Measurements from ENCODE around the gene LAYN.

Gene LAYN

DNA sequence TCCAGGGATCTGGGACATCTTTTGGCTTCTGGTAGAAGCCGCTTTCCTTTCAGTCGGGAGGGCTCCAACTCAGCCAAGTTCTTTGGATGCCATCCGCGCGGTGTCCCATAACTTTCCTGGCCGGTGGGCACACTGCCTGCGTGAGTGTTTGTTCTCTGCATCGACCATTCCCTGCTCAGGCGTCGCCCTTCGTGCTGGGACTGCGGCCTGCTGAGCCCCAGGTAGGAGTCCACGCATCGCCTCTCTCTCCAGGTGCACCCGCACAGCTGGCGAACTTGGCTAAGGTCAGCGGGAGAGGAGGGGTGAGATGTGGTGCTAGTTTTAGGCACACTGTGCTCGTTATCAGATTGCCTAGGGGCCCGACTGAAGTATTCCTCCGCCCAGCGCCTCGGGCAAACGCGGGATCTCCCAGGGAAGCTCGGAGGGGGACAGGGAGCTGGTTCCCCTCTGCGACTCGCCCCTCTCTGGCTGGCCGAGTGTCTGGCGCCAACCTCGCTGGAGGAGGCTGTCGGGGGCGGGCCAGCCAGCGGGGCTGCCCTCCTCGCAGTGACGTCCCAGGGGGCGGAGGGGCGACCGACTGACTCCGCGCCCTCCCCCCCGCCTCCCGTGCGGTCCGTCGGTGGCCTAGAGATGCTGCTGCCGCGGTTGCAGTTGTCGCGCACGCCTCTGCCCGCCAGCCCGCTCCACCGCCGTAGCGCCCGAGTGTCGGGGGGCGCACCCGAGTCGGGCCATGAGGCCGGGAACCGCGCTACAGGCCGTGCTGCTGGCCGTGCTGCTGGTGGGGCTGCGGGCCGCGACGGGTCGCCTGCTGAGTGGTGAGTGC lies at the start of gene LAYN:
LAYN (plus strand) TSS at position 607 of the 823 bp plus-strand sequence; CDS start at position 731, 124 bp downstream.
- DNase-seq (ENCODE audit: low read depth): no peak

- no peak for DNase-seq (ENCODE audit: low read depth)
Observed at GRCh38 chr11:111494040-111494439, 46.5 kb upstream of the LAYN start.

- DNase-seq (ENCODE audit: low read depth): no peak
Observed at GRCh38 chr11:111499483-111499882, 41.0 kb upstream of the LAYN start.

DNA sequence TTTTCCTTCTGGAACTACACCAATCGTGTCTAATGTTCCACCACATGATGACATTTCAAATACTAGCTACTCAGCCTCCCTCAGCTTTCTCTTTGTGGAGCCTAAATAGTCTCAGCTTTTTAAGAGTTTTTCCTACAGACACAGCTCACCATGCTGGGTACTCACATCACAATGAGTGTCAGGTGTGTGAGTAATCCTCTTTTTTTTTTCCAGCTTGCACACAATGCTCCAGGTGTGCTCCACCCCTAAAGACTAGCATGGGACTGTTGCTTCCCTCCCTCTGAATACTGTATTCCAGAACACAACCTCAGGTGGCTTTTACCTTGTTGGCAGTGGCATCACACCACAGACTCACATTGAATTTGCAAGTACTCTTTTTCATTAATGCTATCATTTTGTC lies 40.0 kb upstream of the LAYN start:
- DNase-seq (ENCODE audit: low read depth): no peak

GRCh38 chr11:111502611-111503010 lies 37.9 kb upstream of the LAYN start:
- DNase-seq (ENCODE audit: low read depth): no peak

GRCh38 chr11:111510311-111510710 lies 30.2 kb upstream of the LAYN start:
- DNase-seq (ENCODE audit: low read depth): no peak

GRCh38 chr11:111512296-111513239 lies 28.0 kb upstream of the LAYN start, which contains the start of gene BTG4:
Gene BTG4 (minus strand): TSS chr11:111512386. CDS start chr11:111498776, 13,610 bp downstream.
- no peak for DNase-seq (ENCODE audit: low read depth)

GRCh38 chr11:111513240-111513605 lies 27.3 kb upstream of the LAYN start:
- DNase-seq (ENCODE audit: low read depth): no peak

DNA sequence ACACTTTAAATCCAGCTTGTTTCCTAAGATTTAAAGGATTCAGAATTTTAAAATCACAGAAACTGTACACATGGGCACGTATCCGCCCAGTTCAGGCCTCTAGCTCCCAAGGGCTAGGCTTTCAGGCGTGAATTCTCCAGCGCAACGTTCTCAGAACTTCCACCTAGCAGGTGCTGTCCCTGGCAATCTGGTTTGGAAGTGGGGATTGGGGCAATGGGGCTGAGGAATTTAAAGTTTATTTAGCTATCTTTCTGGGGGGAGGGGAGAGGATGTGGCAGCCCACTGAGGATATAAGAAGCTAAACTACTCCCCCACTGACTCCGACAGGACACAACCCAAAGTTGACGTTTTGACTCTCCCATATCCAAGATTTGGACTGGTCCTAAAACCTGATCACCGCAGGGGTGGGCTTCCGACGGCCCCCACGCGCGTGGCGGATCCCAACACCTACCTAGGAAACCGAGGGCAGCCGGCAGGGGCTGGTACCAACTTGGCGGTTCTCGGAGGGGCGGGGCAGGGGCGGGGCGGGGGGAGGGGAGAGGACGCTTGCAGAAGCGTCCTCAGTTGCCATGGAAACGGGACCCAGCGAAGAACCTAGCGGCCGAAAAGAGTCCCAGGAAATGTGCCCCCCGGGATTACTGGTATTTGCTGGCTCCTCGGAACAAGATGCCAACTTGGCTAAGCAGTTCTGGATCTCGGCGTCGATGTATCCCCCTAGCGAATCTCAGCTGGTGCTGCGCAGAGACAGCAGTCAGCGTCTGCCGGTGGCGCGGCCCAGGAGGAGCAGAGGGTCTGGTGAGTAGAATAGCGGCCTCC lies 26.1 kb upstream of the LAYN start, which contains the start of gene HOATZ:
HOATZ (plus strand) TSS at position 563 of the 816 bp plus-strand sequence; CDS start at position 570, 7 bp downstream.
- no peak for DNase-seq (ENCODE audit: low read depth)

DNA sequence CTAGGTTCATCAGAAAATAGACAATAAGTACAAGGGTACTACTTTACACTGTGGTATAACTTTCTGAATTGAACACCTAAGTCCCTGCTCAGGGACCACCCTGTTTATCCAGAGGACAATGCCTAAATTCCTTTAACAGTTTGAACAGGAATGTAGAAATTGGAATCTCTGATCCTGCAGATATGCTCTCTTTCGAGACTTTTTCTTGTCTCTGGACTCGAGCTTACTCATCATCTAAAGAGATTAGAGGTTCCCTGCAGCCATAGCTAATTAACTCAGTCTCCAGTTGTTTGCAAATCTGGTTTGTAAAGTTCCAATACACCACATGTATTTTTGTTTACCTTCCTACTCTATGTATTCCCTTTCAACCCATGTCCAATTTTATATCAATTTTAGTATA lies 24.9 kb upstream of the LAYN start:
- no peak for DNase-seq (ENCODE audit: low read depth)

DNA sequence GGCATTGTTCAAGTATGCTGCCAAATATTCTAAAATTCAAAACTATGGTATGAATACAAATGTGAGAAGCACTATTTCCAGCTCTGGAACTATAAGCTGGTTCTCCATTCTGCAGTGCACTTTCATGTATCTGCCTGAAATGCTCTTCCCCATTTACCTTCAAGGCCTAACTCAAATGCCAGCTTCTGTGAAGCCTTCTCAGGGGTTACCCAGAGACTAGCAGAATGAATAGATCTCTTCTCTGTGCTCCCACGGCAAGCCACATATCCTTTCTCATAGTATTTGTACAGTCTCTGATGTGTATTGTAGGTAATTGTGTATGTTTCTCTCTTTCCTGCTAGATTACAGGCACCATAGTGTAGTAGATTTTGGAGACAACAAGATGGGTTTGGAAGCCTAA lies 21.9 kb upstream of the LAYN start:
- no peak for DNase-seq (ENCODE audit: low read depth)

GRCh38 chr11:111520560-111520959 lies 20.0 kb upstream of the LAYN start:
- no peak for DNase-seq (ENCODE audit: low read depth)

GRCh38 chr11:111521135-111521534 lies 19.4 kb upstream of the LAYN start:
- no peak for DNase-seq (ENCODE audit: low read depth)

DNA sequence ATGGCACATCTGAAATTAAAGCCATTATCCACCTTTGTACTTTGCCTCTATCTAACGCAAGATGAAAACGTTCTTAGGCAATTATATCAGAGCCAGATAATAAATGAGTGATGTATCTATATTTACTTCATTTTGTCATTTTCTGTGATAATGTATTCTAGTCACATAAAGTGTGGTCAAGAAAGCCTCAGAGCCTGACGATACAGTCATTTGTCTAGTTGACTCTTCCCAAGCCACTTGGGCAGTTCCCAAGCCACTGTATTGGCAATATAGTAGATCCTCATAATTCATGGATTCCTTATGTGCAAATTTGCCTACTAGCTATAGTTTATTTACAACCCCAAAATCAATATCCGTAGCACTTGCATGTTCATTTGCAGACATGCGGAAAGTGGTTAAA lies 18.1 kb upstream of the LAYN start:
- no peak for DNase-seq (ENCODE audit: low read depth)

DNA sequence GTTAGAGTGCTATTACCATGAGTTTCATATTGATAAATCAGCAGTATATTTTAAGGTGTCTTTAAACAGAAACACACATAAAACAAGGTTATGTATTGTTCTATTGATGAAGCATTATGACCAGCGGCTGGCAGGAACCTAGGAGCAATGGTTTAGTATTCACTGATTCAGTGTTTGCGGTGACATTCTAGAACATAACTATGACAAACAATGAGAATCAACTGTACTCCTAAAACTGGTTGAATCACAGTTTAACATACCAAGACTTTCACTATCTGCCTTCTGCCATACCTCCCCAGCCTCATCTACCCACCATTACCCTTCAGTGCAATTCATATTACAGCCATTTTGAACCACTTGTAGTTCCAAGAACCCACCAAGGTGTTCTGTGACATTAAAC lies 17.2 kb upstream of the LAYN start:
- no peak for DNase-seq (ENCODE audit: low read depth)

DNA sequence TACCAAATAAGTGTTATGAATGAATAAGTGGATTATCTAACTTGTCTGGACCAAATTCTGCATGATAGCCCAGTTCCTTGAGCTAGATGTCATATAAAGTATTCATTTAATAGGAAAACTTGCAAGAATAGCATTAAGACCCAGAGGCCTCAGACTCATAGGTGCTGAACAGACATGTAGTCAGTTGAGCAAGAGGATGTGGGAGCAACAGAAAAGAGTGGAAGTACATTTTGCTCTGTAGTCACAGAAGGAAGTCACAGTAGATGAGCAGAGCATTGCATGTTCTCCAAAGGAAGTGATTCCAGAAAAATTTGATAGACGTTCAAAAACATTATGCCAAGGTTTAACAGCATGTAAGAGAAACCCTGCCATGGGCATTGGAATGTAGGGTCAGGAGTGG lies 16.5 kb upstream of the LAYN start:
- DNase-seq (ENCODE audit: low read depth): no peak

DNA sequence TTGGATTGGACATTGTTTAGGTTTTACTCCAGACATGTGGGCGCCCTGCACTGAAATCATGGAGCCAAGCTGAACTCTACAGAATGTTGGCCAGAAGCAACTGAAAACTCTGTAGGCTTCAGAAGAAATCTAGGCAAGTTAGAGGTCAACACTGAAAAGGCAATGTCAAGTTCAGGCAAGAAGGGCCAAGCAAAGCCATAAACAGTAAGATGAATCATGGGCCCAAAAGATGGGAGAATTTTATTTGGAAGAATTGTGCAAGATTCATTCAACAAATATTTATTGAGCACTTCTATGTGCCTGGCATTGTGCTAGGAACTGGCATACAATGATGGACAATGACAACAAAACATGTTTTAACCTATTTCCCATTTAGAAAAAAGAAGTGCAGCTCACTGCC lies 15.1 kb upstream of the LAYN start:
- DNase-seq (ENCODE audit: low read depth): no peak

DNA sequence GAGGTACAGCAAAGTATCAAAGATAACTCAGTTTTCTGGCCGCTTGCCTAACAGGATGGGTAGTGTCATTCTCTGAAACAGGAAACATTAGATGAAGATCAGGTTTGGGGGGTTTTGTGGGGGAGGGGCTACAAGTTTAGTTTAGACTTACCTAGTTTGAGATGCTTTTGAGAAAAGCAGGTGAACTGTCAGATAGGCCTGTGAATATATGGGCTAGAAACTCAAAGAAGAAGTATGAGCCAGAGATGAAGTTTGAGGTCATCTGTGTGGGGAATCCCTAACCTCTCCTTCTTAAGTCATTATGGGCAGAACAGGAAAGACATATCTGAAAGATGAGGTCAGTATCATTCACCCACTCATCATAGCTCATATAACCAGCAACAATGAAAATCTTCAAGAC lies 14.0 kb upstream of the LAYN start:
- DNase-seq (ENCODE audit: low read depth): no peak

DNA sequence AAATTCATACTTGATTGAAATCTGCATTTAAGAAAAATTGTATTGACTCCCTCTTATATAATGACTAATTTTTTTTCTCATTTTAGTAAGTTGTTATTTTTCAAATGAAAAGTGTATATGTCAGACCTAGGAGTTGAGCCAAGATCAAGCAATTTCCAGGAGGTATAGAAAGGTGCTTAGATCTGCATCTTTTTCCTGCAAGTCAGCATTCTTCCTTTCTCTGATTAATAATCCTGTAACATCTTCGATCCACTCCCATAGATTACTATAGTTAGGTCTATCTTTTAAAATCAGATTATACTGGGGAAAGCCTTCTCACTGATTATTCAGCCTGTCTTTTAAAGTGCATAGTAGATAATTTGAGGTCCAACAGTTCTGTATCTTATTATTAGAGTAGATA lies 13.2 kb upstream of the LAYN start:
- no peak for DNase-seq (ENCODE audit: low read depth)

DNA sequence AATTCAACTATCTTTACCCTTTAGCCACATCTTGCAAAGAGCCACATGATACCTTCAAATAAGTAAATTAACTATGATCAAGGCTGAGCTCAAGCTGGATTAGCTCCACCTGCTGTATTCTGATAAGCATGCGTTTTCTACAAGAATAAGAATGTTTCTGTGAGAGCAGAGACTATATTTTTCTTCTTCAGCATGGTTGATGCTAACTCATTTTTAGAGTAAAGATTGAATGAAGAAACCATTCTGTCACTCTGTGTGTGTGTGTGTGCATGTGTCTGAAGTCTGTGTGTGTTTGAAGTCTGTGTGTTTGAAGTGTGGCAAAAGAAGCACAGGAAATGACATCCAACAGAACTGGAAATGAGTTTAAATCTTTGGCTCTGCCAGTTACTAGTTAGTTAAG lies 12.0 kb upstream of the LAYN start:
- no peak for DNase-seq (ENCODE audit: low read depth)

- no peak for DNase-seq (ENCODE audit: low read depth)
Observed at GRCh38 chr11:111530091-111530490, 10.4 kb upstream of the LAYN start.

- no peak for DNase-seq (ENCODE audit: low read depth)
Observed at GRCh38 chr11:111531136-111531535, 9.4 kb upstream of the LAYN start.
